ENCODE data around the gene ZNF236.

ZNF236 gene

DNA sequence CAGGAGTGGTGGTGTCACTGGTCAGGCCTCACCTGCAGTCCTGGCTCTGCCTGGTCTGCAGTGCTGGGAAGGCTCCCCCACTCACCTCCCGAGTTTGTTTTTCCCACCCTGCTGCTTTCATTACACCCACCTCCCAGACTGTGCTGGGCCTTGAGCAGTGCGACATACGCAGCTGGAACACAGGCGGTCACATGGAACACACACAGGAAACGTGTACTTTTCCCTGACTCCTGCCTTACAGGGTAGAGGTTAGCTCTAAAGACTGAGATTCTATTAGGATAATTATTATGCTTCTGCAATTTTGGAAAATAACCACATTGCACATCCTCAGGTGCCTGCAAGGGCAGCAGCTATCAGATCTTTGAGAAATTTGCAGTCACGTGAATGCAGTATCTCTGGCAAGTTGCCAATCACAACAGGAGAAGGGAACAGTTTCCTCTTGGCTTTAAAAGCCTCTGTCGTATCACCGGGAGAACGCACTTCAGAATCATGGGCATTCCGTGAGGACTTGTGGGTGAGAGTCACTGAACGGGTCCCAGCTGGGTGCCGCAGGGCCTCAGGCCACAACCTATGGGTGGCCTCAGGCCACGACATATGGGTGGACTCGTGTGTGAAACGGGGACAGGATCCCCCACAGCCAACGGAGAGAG lies 136.5 kb downstream of the ZNF236 start:
- Histone ChIP-seq H3K4me2 (ENCODE audit: low read depth, low read length, poor library complexity, severe bottlenecking) (no peak overlapping the region), H3K27ac (ENCODE audit: low read depth, low read length) (no peak overlapping the region), H3K9me3 (ENCODE audit: insufficient read depth, low read length) (no peaks in the 10 kb centered on the region), H3F3A (ENCODE audit: insufficient read depth) (peaks cover 2% of the 10 kb centered on the region), H2AFZ (ENCODE audit: low read depth, low read length, severe bottlenecking) (no peak overlapping the region), H4K20me1 (ENCODE audit: low read depth, low read length) (no peaks in the 10 kb centered on the region), H3K27me3 (ENCODE audit: low read length) (no peaks in the 10 kb centered on the region), H3K9ac (ENCODE audit: low read length) (no peak overlapping the region), H3K4me3 (ENCODE audit: insufficient read depth, low read length, poor library complexity, severe bottlenecking) (no peak overlapping the region), H3K79me2 (ENCODE audit: insufficient read depth, low read length) (no peaks in the 10 kb centered on the region), H3K9me2 (replicated peaks; ENCODE audit: insufficient read depth, low read length) (no peaks in the 10 kb centered on the region), H3K36me3 (ENCODE audit: low read length) (0 out of 2 replicates have a peak, but pooled peaks cover 3% of the 10 kb centered on the region)
- no peak for TF ChIP-seq EZH2phosphoT487 (conservative IDR thresholded peaks at IDR 0.05; ENCODE audit: low read length)
- TF ChIP-seq, protein P1, sequence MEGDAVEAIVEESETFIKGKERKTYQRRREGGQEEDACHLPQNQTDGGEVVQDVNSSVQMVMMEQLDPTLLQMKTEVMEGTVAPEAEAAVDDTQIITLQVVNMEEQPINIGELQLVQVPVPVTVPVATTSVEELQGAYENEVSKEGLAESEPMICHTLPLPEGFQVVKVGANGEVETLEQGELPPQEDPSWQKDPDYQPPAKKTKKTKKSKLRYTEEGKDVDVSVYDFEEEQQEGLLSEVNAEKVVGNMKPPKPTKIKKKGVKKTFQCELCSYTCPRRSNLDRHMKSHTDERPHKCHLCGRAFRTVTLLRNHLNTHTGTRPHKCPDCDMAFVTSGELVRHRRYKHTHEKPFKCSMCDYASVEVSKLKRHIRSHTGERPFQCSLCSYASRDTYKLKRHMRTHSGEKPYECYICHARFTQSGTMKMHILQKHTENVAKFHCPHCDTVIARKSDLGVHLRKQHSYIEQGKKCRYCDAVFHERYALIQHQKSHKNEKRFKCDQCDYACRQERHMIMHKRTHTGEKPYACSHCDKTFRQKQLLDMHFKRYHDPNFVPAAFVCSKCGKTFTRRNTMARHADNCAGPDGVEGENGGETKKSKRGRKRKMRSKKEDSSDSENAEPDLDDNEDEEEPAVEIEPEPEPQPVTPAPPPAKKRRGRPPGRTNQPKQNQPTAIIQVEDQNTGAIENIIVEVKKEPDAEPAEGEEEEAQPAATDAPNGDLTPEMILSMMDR (IDR thresholded peaks at IDR 0.05; ENCODE audit: insufficient read depth, low read length, poor library complexity, severe bottlenecking) = no peak

DNA sequence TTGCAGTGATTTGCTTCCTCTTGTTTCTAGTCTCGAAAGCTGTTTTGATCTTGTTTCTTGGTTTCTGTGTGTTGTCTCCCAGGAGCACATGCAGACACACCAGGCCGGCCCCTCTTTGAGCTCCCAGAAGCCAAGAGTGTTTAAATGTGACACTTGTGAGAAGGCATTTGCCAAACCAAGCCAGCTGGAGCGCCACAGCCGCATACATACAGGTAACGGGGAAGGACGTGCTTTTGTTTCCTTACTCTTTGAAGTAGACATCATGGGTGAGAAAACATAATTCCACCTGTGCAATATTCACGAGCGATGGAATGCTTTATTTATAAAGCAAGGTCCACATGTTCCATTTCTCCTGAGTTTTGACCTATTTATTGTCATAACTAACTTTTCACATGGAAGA lies 137.2 kb downstream of the ZNF236 start:
- H3K27me3 ChIP-seq (ENCODE audit: low read length) = no peaks in the 10 kb centered on the region
- no peaks in the 10 kb centered on the region for H3K9me2 ChIP-seq (replicated peaks; ENCODE audit: insufficient read depth, low read length)
- no peaks in the 10 kb centered on the region for H3K79me2 ChIP-seq (ENCODE audit: insufficient read depth, low read length)
- 0 out of 2 replicates have a peak, but pooled peaks cover 3% of the 10 kb centered on the region for H3K36me3 ChIP-seq (ENCODE audit: low read length)
- H3K4me2 ChIP-seq (ENCODE audit: low read depth, low read length, poor library complexity, severe bottlenecking) = no peak overlapping the region
- no peaks in the 10 kb centered on the region for H3K9me3 ChIP-seq (ENCODE audit: insufficient read depth, low read length)
- no peak overlapping the region for H2AFZ ChIP-seq (ENCODE audit: low read depth, low read length, severe bottlenecking)
- no peak overlapping the region for H3K4me3 ChIP-seq (ENCODE audit: insufficient read depth, low read length, poor library complexity, severe bottlenecking)
- H3F3A ChIP-seq (ENCODE audit: insufficient read depth) = peaks cover 9% of the 10 kb centered on the region
- no peaks in the 10 kb centered on the region for H4K20me1 ChIP-seq (ENCODE audit: low read depth, low read length)
- H3K9ac ChIP-seq (ENCODE audit: low read length) = no peak overlapping the region
- H3K27ac ChIP-seq (ENCODE audit: low read depth, low read length) = no peak overlapping the region
- TF ChIP-seq, protein P1 (IDR thresholded peaks at IDR 0.05; ENCODE audit: insufficient read depth, low read length, poor library complexity, severe bottlenecking) = no peak
- no peak for TF ChIP-seq EZH2phosphoT487 (conservative IDR thresholded peaks at IDR 0.05; ENCODE audit: low read length)

GRCh38 chr18:76960528-76961035 lies 138.2 kb downstream of the ZNF236 start:
- no peak overlapping the region for H3K9ac ChIP-seq (ENCODE audit: low read length)
- no peaks in the 10 kb centered on the region for H3K9me2 ChIP-seq (replicated peaks; ENCODE audit: insufficient read depth, low read length)
- no peaks in the 10 kb centered on the region for H3K79me2 ChIP-seq (ENCODE audit: insufficient read depth, low read length)
- H3K36me3 ChIP-seq (ENCODE audit: low read length) = 0 out of 2 replicates have a peak, but pooled peaks cover 3% of the 10 kb centered on the region
- peaks cover 18% of the 10 kb centered on the region for H3F3A ChIP-seq (ENCODE audit: insufficient read depth)
- no peak overlapping the region for H3K4me2 ChIP-seq (ENCODE audit: low read depth, low read length, poor library complexity, severe bottlenecking)
- H3K4me3 ChIP-seq (ENCODE audit: insufficient read depth, low read length, poor library complexity, severe bottlenecking) = no peak overlapping the region
- no peak overlapping the region for H2AFZ ChIP-seq (ENCODE audit: low read depth, low read length, severe bottlenecking)
- H3K9me3 ChIP-seq (ENCODE audit: insufficient read depth, low read length) = no peaks in the 10 kb centered on the region
- H4K20me1 ChIP-seq (ENCODE audit: low read depth, low read length) = no peaks in the 10 kb centered on the region
- H3K27me3 ChIP-seq (ENCODE audit: low read length) = no peaks in the 10 kb centered on the region
- H3K27ac ChIP-seq (ENCODE audit: low read depth, low read length) = no peak overlapping the region
- TF ChIP-seq, protein P1 (IDR thresholded peaks at IDR 0.05; ENCODE audit: insufficient read depth, low read length, poor library complexity, severe bottlenecking) = peak; percentile 60
- no peak for TF ChIP-seq EZH2phosphoT487 (conservative IDR thresholded peaks at IDR 0.05; ENCODE audit: low read length)

Data from SU-DHL-6 (cell line).